ENCODE results near the gene PALMD.

PALMD gene

DNA sequence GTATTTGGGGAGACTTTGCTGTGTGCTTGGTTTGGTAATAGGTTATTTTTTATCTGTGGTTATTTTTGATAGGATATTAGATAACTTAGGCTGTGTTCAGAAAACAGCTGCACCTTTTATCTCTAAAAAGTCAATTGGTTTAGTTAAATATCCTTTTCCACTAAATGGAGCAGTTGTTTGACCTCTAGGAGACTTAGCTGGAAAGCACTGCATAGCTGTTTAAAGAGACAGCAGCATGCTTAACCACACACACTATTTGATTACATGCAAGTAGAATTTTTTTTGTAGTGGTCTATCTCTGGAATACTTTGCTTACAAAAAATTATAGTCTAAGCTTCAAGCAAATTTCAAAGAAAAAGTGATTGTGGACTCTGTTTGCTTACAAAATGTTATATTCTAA, 6.5 kb upstream of the PALMD start:
- TF ChIP-seq, protein P1, sequence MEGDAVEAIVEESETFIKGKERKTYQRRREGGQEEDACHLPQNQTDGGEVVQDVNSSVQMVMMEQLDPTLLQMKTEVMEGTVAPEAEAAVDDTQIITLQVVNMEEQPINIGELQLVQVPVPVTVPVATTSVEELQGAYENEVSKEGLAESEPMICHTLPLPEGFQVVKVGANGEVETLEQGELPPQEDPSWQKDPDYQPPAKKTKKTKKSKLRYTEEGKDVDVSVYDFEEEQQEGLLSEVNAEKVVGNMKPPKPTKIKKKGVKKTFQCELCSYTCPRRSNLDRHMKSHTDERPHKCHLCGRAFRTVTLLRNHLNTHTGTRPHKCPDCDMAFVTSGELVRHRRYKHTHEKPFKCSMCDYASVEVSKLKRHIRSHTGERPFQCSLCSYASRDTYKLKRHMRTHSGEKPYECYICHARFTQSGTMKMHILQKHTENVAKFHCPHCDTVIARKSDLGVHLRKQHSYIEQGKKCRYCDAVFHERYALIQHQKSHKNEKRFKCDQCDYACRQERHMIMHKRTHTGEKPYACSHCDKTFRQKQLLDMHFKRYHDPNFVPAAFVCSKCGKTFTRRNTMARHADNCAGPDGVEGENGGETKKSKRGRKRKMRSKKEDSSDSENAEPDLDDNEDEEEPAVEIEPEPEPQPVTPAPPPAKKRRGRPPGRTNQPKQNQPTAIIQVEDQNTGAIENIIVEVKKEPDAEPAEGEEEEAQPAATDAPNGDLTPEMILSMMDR (IDR thresholded peaks at IDR 0.05; ENCODE audit: low read depth, low read length): no peak
- in situ Hi-C loops (cut with HindIII; ENCODE audit: low sequenced_read_pairs): no loop called here
- DNase-seq (ENCODE audit: low read depth, low spot score): no peak
- H3K4me3 ChIP-seq (ENCODE audit: low read depth, low read length): no peak overlapping the region

DNA sequence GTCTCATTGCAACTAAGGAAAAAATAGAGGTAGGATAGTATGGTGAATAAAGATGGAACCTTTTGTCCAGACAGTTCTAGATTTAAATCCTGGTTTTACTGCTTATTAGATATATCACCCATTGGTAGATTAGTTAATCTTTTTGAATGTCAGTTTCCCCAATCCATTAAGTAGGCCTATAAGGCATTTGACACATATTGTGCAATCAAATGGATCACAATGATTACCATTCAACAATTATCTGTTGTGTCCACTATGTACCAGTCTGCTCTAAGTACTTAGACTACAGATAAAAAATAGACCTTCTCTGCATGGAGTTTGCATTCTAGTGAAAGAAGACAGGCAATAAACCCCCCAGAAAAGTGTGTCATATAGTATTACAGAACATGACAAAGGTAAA, 6.0 kb upstream of the PALMD start:
- no peak overlapping the region for H3K4me3 ChIP-seq (ENCODE audit: low read depth, low read length)
- DNase-seq (ENCODE audit: low read depth, low spot score): no peak
- in situ Hi-C loops (cut with HindIII; ENCODE audit: low sequenced_read_pairs): no loop called here
- TF ChIP-seq, protein P1 (IDR thresholded peaks at IDR 0.05; ENCODE audit: low read depth, low read length): no peak

DNA sequence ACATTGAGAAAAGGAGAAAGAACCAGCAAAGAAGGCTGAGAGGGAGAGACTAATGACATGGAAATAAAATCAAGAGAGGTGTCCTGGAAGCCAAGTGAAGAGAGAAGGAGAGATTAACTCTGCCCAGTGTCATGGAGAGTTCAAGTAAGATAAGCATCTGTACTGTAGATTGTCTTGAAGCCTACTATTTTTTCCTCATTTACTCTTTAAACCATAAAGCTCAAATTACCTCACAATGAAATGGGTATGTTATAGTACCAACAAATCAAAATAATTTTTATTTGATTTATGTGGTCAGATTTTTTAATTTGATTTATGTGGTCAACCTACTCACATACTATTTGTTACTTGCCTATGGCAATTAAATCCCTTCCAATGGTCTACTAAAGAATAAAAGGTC, 5.2 kb upstream of the PALMD start:
- no peak overlapping the region for H3K4me3 ChIP-seq (ENCODE audit: low read depth, low read length)
- in situ Hi-C loops (cut with HindIII; ENCODE audit: low sequenced_read_pairs): no loop called here
- no peak for DNase-seq (ENCODE audit: low read depth, low spot score)
- TF ChIP-seq, protein P1 (IDR thresholded peaks at IDR 0.05; ENCODE audit: low read depth, low read length): no peak

GRCh38 chr1:99641558-99641957, 4.4 kb upstream of the PALMD start:
- DNase-seq (ENCODE audit: low read depth, low spot score): no peak
- no peak overlapping the region for H3K4me3 ChIP-seq (ENCODE audit: low read depth, low read length)
- in situ Hi-C loops (cut with HindIII; ENCODE audit: low sequenced_read_pairs): no loop called here
- TF ChIP-seq, protein P1 (IDR thresholded peaks at IDR 0.05; ENCODE audit: low read depth, low read length): no peak

- in situ Hi-C loops (cut with HindIII; ENCODE audit: low sequenced_read_pairs): no loop called here
- DNase-seq (ENCODE audit: low read depth, low spot score): no peak
- TF ChIP-seq, protein P1 (IDR thresholded peaks at IDR 0.05; ENCODE audit: low read depth, low read length): no peak
- H3K4me3 ChIP-seq (ENCODE audit: low read depth, low read length): no peak overlapping the region
Measured at GRCh38 chr1:99642053-99642452, 3.9 kb upstream of the PALMD start.

- no peak overlapping the region for H3K4me3 ChIP-seq (ENCODE audit: low read depth, low read length)
- TF ChIP-seq, protein P1 (IDR thresholded peaks at IDR 0.05; ENCODE audit: low read depth, low read length): no peak
- DNase-seq (ENCODE audit: low read depth, low spot score): no peak
- in situ Hi-C loops (cut with HindIII; ENCODE audit: low sequenced_read_pairs): no loop called here
Measured at GRCh38 chr1:99643021-99643779, 2.7 kb upstream of the PALMD start.
